Measurements from ENCODE around the gene TRMT112.

The TRMT112 gene

GRCh38 chr11:64304316-64305072, 12.9 kb downstream of the TRMT112 start:
- TF ChIP-seq GATA1 (IDR thresholded peaks at IDR 0.05; ENCODE audit: low read depth, low read length) (no peak), POLR2A (IDR thresholded peaks at IDR 0.05; ENCODE audit: low read length) (peak; percentile 40)
- DNase-seq, result peak; percentile 93 to 95

- DNase-seq, result no peak
- no peak for TF ChIP-seq GATA1 (IDR thresholded peaks at IDR 0.05; ENCODE audit: low read depth, low read length)
Observed at GRCh38 chr11:64304032-64304315, 13.4 kb downstream of the TRMT112 start.

DNA sequence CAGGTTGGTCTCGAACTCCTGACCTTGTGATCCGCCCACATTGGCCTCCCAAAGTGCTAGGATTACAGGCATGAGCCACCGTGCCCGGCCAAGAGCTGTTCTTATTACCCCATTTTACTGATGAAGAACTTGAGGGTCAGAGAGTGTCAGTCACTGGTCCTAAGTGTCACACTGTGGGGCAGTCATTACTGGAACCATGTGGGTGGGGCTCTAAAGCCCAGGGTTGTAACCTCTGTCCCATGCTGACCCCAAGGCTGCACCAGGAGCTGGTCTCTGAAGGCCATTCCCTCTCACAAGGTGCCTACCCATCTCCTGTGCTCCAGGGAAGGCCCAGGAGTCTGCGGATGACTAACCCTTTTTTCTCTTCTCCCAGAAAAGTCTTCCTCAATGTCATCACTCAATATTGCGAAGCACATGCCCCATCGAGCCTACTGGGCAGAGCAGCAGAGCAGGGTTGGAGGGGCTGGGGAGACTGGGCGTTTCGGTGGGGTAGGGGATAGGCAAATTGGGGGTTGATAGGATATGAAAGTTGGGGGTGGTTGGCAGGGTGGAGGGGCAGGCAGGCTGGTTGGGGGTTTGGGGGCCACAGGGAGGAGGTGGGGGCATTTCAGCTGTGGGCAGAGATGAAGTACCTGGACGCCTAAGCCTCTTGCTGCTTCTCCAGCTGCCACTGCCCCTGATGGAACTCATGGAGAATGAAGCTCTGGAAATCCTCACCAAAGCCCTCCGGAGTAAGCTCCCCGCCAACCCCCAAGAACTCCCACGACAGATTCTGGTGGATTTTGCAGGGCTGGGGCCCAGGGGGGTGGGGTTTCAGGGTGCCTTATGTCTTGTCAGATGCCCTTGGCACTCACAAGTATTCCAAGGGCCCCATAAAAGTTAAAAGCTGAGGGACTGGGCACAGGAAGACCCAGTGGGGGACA, 14.0 kb downstream of the TRMT112 start:
- TF ChIP-seq POLR2A (IDR thresholded peaks at IDR 0.05; ENCODE audit: low read length), result no peak
- no peak for TF ChIP-seq GATA1 (IDR thresholded peaks at IDR 0.05; ENCODE audit: low read depth, low read length)
- no peak for DNase-seq

- TF ChIP-seq GATA1 (IDR thresholded peaks at IDR 0.05; ENCODE audit: low read depth, low read length), result no peak
- no peak for TF ChIP-seq POLR2A (IDR thresholded peaks at IDR 0.05; ENCODE audit: low read length)
- DNase-seq, result no peak
Observed at GRCh38 chr11:64299847-64300648, 17.3 kb downstream of the TRMT112 start, which contains the start of gene CATSPERZ. Gene CATSPERZ, plus strand, starts transcription at chr11:64300358. Its CDS starts 53 bp downstream, at chr11:64300411.

GRCh38 chr11:64298966-64299846, 18.2 kb downstream of the TRMT112 start:
- TF ChIP-seq POLR2A (IDR thresholded peaks at IDR 0.05; ENCODE audit: low read length), result no peak
- TF ChIP-seq GATA1 (IDR thresholded peaks at IDR 0.05; ENCODE audit: low read depth, low read length), result no peak
- peak; percentile 39 to 67 for DNase-seq

DNA sequence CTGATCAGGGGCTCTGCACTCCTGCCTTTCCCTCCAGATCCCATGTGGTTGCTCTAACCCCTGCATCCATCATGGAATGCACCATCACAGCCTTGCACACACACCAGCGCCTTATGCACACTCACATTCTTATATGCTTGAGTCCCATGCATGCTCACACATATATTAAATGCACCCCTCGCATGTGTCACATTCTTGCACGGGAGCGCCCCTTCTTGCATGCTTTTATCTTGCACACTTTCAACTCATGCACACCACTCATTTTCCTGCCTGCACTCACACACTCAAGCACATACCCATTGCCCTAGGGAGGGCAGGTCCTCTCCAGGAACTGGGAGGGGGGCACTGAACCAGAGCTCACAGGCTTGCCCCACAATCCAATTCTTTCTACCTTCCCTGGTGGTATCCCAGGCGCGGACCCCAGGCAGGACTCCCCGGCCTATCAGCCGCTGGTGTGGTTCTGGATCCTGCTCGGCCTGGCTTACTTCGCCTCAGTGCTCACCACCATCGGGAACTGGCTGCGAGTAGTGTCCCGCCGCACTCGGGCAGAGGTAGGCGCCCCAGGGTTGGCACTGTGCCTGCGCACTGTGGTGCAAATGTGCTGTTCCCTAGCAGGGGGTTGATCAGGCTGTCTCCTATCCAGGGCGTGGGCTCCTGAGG, 19.5 kb downstream of the TRMT112 start:
- TF ChIP-seq GATA1 (IDR thresholded peaks at IDR 0.05; ENCODE audit: low read depth, low read length) (no peak), POLR2A (IDR thresholded peaks at IDR 0.05; ENCODE audit: low read length) (no peak)
- DNase-seq, result no peak

DNA sequence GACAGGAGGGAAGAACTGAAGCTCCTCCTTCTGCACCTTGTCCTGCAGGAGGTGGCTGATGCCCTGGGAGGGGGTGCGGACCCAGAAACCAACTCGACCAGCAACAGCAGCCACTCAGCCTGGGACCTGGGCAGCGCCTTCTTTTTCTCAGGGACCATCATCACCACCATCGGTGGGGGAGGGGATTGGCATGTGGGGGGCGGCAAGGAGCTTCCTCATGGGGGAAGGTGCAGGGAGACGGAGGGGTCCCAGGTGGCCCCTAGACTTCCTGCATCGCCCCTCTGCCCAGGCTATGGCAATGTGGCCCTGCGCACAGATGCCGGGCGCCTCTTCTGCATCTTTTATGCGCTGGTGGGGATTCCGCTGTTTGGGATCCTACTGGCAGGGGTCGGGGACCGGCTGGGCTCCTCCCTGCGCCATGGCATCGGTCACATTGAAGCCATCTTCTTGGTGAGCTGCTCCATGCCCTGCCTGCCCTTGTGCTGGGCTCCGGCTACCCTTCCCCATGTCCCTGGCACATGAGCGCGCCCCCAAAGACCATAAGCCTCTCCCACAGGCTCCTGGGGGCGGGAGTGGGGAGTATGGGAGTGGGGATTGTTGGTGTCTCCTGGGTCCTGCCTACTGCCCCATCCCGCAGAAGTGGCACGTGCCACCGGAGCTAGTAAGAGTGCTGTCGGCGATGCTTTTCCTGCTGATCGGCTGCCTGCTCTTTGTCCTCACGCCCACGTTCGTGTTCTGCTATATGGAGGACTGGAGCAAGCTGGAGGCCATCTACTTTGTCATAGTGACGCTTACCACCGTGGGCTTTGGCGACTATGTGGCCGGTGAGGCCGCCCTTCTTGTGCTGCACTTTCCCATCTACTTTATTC, 20.3 kb downstream of the TRMT112 start:
- DNase-seq, result no peak
- TF ChIP-seq POLR2A (IDR thresholded peaks at IDR 0.05; ENCODE audit: low read length) (no peak), GATA1 (IDR thresholded peaks at IDR 0.05; ENCODE audit: low read depth, low read length) (no peak)

DNA sequence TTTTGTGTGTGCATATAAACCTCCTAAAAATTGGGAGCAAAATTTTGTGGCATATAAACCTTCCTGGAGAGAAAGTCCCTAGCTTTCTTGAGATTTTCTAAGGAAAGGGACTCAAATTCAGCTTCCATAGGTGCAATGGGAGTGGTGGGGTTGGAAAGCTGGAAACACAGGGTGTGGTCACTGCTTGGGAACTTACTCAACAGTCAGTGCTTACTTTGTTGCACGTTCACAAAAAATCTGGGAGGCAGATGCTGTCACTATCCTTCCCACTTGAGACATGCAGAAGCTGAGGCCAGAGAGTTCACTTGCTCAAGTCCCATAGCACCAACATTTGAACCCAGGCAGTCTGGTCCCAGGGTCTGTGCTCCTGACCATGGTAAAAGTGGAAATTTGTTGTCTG, 21.1 kb downstream of the TRMT112 start:
- no peak for TF ChIP-seq GATA1 (IDR thresholded peaks at IDR 0.05; ENCODE audit: low read depth, low read length)

GRCh38 chr11:64295760-64296159, 21.6 kb downstream of the TRMT112 start:
- TF ChIP-seq POLR2A (IDR thresholded peaks at IDR 0.05; ENCODE audit: low read length) (no peak), GATA1 (IDR thresholded peaks at IDR 0.05; ENCODE audit: low read depth, low read length) (no peak)
- DNase-seq, result no peak

More for the DNA sequence above, 21.1 kb downstream of the TRMT112 start:
- no peak for DNase-seq

DNA sequence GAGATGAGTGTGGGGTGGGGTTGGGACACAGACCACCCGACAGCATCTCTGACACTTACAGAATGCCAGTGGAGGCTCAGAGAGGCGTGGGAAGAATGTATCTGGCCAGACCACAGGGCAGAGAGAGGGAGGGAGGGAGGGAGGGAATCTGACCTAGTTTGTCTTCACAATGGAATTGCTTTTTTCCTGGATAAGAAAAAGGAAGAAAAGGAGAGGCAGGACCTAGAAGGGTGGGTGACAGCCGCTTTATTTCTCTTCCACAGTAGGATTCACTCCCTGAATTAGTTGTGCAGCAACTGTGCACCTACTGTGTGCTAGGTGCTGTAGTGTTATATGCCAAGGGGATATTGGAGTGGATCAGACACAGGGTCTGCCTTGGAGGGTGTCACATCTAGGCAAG, 22.6 kb downstream of the TRMT112 start:
- no peak for DNase-seq
- no peak for TF ChIP-seq POLR2A (IDR thresholded peaks at IDR 0.05; ENCODE audit: low read length)
- no peak for TF ChIP-seq GATA1 (IDR thresholded peaks at IDR 0.05; ENCODE audit: low read depth, low read length)

DNA sequence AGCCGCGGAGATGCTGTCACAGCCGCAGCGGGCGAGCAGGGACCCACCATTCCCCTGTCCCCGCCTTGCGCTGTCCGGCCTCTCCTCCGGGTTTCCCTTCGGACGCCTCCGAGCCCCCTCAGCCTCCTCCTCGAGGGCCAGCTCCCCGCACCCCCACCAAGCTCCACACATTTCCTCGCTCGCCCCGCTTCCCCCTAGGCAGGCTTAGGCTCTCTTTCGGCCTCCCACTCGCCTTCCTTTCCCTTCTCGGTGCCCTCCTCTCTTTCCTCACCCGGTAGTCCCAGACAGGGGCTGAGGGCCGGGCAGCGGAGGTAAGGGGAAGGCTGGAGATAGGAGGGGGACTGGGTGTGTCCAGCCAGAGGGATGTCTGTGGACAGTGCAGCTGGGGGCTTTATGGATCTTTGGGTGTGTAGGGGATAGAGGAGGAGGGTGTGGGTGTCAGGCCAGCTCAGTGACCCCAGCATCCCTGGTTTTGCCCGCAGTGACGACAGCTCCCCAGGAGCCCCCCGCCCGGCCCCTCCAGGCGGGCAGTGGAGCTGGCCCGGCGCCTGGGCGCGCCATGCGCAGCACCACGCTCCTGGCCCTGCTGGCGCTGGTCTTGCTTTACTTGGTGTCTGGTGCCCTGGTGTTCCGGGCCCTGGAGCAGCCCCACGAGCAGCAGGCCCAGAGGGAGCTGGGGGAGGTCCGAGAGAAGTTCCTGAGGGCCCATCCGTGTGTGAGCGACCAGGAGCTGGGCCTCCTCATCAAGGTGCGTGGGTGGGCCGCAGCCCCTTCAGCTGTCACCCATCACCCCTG, 24.7 kb downstream of the TRMT112 start:
- TF ChIP-seq POLR2A (IDR thresholded peaks at IDR 0.05; ENCODE audit: low read length), result no peak
- TF ChIP-seq GATA1 (IDR thresholded peaks at IDR 0.05; ENCODE audit: low read depth, low read length), result no peak
- DNase-seq, result no peak
